Fibroblast of villous mesenchyme (primary cell): Measurements from ENCODE around the gene CSTPP1. TPM values are rescaled to one million over a fixed set of nuclear protein-coding genes. Genes with fewer than 3 reads are reported as not detected.

ENCODE experiments used
- DNase-seq: peaks from one replicate; pipeline ENCODE4 v3.0.0-alpha.2; 2010; ENCODE audit warnings: low read depth
- H3K4me3 ChIP-seq: 2 replicates; pipeline ENCODE4 v1.5.1; 2011; ENCODE audit warnings: low read depth, mild to moderate bottlenecking, low read length
- CTCF ChIP-seq: IDR thresholded peaks from 2 replicates; pipeline ENCODE4 v1.5.1; 2012; ENCODE audit warnings: low read depth, mild to moderate bottlenecking, low read length; ENCODE audit not compliant: insufficient read depth
- total RNA-seq: library from RNA; depleted of rRNA; stranded (reverse); fragments of >200 nt; gene quantifications from 2 replicates; pipeline ENCODE4 v1.2.3, GENCODE V29; 2012

CSTPP1 gene
- total RNA-seq, 1 donor = 30.2 TPM

- H3K4me3 ChIP-seq = no peak overlapping the region
- TF ChIP-seq CTCF = no peak
- no peak for DNase-seq
These were observed 5.6 kb downstream of the CSTPP1 start for GRCh38 chr11:46942172-46942571.

GRCh38 chr11:46944356-46945075 is 8.0 kb downstream of the CSTPP1 start:
- no peak for DNase-seq
- no peak overlapping the region for H3K4me3 ChIP-seq
- no peak for TF ChIP-seq CTCF

GRCh38 chr11:46947399-46948077 is 11.0 kb downstream of the CSTPP1 start:
- DNase-seq = no peak
- no peak overlapping the region for H3K4me3 ChIP-seq
- no peak for TF ChIP-seq CTCF

GRCh38 chr11:46948378-46949131 is 12.0 kb downstream of the CSTPP1 start:
- peak; percentile 79 for DNase-seq
- TF ChIP-seq CTCF = no peak
- H3K4me3 ChIP-seq = no peak overlapping the region

- no peak overlapping the region for H3K4me3 ChIP-seq
- no peak for DNase-seq
- no peak for TF ChIP-seq CTCF
These were observed 12.7 kb downstream of the CSTPP1 start for GRCh38 chr11:46949297-46949696.

- TF ChIP-seq CTCF = no peak
These were observed 15.3 kb downstream of the CSTPP1 start for GRCh38 chr11:46951864-46952263.

More at GRCh38 chr11:46951864-46952263, 15.3 kb downstream of the CSTPP1 start:
- no peak overlapping the region for H3K4me3 ChIP-seq
- peak; percentile 24 for DNase-seq
